GM10847 (cell line): Measurements from ENCODE around the gene OAS1.

Source experiments
- POLR2A ChIP-seq: IDR thresholded peaks from 2 replicates; pipeline ENCODE4 v1.6.1; 2011; ENCODE audit not compliant: insufficient read length; ENCODE audit errors: extremely low read depth

The OAS1 gene

GRCh38 chr12:112924986-112925385, 18.2 kb downstream of the OAS1 start:
- no peak for TF ChIP-seq POLR2A

- TF ChIP-seq POLR2A, result no peak
Observed at GRCh38 chr12:112927475-112927874, 20.7 kb downstream of the OAS1 start.

GRCh38 chr12:112927925-112928324, 21.2 kb downstream of the OAS1 start:
- TF ChIP-seq POLR2A, result no peak

- TF ChIP-seq POLR2A, result no peak
Observed at GRCh38 chr12:112928978-112929377, 22.2 kb downstream of the OAS1 start.

DNA sequence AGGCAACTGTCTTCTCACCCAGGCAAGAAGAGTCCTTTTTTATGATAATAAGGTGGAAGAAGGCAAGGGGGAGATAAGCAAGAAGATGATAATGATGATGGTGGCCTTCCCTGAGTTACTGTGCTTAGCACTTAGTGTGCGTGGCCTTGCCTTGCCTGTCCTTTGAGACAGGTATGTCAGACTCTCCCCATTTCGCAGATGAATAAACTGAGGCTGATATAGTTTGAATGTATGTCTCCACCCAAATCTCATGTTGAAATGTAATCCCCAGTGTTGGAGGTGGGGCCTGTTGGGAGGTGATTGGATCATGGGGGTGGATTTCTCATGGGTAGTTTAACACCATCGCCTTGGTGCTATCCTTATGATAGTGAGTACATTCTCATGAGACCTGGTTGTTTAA, 23.0 kb downstream of the OAS1 start:
- no peak for TF ChIP-seq POLR2A

GRCh38 chr12:112930350-112930749, 23.6 kb downstream of the OAS1 start:
- no peak for TF ChIP-seq POLR2A

- no peak for TF ChIP-seq POLR2A
Observed at GRCh38 chr12:112932485-112933128, 25.8 kb downstream of the OAS1 start.

- no peak for TF ChIP-seq POLR2A
Observed at GRCh38 chr12:112933129-112933505, 26.4 kb downstream of the OAS1 start.

DNA sequence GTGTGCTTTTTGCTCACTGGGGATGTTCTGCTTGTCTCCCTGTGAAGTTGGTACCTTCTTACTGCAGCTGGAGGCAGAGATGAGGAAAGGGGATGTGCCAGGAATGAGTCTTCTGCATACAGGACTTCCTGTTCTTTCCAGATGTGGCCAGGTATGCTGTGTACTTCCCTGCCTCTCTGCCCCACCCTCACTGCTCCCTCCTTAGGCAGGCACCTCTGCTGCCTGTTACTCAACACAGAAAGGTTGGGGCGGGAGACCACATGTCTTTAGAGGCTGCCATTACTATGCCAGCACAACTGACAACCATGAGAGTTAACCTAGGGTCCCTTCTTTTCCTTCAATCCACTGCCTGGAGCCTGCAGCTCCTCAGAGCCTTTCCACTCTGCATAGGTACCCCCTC, 29.5 kb downstream of the OAS1 start:
- TF ChIP-seq POLR2A, result no peak

DNA sequence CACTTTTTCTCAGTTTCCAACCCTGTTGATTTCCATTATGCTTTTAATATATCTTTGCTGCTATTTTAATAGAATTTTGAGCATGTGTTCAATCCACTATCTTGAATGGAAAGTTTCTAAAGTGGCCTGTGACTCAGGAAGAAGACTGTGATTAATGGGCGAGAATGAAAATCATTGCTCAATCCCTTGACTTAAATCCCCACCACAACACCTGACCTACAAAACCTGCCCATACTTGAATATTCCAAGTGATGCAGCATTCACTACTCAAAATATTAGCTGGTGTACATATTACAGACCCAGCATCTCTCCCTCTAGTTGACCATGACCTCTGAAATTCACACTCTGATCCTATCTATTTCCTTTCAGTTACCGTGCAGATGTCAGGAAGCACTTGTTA, 30.2 kb downstream of the OAS1 start:
- TF ChIP-seq POLR2A, result no peak

GRCh38 chr12:112937741-112938719, 31.3 kb downstream of the OAS1 start, which contains the start of gene OAS3:
OAS3 (plus strand) TSS chr12:112938474; CDS start chr12:112938531, 57 bp downstream.
- peak; percentile 41 for TF ChIP-seq POLR2A

DNA sequence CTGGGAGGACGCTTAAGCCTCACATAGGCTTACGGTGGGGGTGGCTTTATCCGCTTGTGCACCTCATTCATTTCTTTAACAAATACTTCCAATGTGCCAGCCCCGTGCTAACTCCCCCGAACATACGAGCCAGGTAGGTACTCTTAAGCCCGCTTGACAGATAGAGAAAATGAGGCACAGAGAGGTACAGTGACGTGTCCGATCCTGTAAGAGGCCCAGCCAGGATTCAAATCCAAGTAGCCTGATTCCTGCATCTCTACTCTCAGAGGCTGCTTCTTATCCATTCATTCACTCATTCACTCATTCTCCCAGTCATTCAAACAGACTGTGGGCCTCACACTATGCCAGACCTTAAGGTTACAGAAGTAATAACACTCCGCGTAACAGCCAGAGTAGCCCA, 32.0 kb downstream of the OAS1 start:
- no peak for TF ChIP-seq POLR2A

DNA sequence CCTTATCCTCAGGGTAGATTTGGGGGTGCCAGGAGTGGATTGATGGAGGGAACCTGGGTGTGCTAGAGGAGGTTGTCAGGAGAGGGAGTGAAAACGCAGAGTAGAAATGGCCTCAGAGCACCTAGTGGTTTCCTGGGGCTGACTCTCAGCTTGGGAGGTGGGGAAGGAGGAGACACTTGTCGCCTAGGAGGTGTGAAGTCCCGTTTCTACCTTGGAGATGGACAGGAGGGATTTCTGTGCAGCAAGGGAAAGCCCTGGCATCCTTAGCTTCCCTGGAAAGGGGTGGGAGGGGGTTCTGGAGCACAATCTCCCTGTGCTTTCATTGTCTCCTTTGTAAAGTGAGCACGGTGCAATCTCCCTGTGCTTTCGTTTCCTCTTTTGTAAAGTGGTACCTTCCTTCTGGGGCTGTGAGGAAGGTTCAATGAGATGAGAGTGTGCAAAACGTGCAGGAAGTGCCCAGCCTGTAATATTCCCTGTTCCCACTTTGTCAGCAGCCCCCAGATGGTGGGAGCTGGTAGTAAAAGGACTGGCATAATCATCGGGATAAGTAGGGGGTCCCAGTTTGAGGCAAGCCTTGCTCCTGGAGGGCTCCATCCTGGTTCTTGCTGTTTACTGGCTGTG, 33.1 kb downstream of the OAS1 start:
- TF ChIP-seq POLR2A, result no peak

- no peak for TF ChIP-seq POLR2A
Observed at GRCh38 chr12:112941528-112942335, 35.0 kb downstream of the OAS1 start.

DNA sequence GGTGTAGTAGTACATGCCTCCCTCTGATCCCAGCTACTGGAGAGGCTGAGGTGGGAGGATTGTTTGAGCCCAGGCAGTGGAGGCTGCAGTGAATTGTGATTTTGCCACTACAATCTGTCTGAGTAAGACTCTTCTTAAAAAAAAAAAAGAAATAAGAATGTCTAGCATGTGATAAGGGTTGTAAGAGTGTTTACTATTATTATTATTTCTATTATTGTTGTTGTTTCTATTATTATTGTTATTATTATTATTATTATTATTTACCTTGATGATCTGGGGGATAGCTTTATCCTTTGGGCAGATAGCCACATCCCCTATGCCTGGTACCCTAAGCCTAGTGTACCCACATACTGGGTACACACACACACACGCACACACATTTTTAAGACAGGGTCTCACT, 35.8 kb downstream of the OAS1 start:
- no peak for TF ChIP-seq POLR2A
